Transverse colon (tissue), 4 donors: ENCODE results near the gene DGKZ. TPM values are rescaled to one million over a fixed set of nuclear protein-coding genes. Genes with fewer than 3 reads are reported as not detected.

Source experiments
- DNase-seq: peaks from one replicate; pipeline ENCODE4 v3.0.0-alpha.2; 2019
- H3K27ac ChIP-seq, 4 donors: fragments of 200-600 bp; sonication (generic); 2 replicates each; pipeline ENCODE4 v1.5.1; 2016 to 2018; ENCODE audit warnings: inconsistent platforms in 4 of 4
- H3K27me3 ChIP-seq: fragments of 200-600 bp; sonication (generic); 2 replicates; pipeline ENCODE4 v1.5.1; 2017; ENCODE audit warnings: inconsistent platforms
- H3K36me3 ChIP-seq, 4 donors: fragments of 200-600 bp; sonication (generic); 2 replicates each; pipeline ENCODE4 v1.5.1; 2017 to 2019; ENCODE audit warnings: inconsistent platforms in 4 of 4
- H3K4me1 ChIP-seq, 4 donors: fragments of 200-600 bp; sonication (generic); 2 replicates each; pipeline ENCODE4 v1.5.1; 2017 to 2020; ENCODE audit warnings: inconsistent platforms in 4 of 4
- H3K4me3 ChIP-seq, 4 donors: fragments of 200-600 bp; sonication (generic); 1 replicate in 1 of 4; 2 replicates in 3 of 4; pipeline versions ENCODE4 v1.5.1 to v1.6.1; 2017 to 2019; ENCODE audit warnings: inconsistent platforms in 4 of 4
- H3K9me3 ChIP-seq, 2 donors: fragments of 200-600 bp; sonication (generic); 2 replicates each; pipeline ENCODE4 v1.5.1; 2017 to 2019; ENCODE audit warnings: inconsistent platforms in 2 of 2
- EP300 ChIP-seq: sonication (generic); formaldehyde crosslinking; IDR thresholded peaks from one replicate; pipeline ENCODE4 v1.6.1; 2017; ENCODE audit warnings: antibody characterized with exemption, low read depth
- POLR2A ChIP-seq: fragments of 450-650 bp; IDR thresholded peaks from one replicate; pipeline ENCODE4 v1.6.1; 2016; ENCODE audit warnings: antibody characterized with exemption, mild to moderate bottlenecking, moderate library complexity
- POLR2AphosphoS5 ChIP-seq, 3 donors: sonication (generic); formaldehyde crosslinking; IDR thresholded peaks; one replicate each; pipeline ENCODE4 v1.6.1; 2016; ENCODE audit warnings: antibody characterized with exemption in 3 of 3
- WGBS, 2 donors: methylation state at CpG; one replicate each; pipeline ENCODE4 v1.1.5; 2018; ENCODE audit warnings: low coverage in 1 of 2; 5-methylcytosine and 5-hydroxymethylcytosine counted together
- in situ Hi-C, 4 donors: fragments of 200-750 bp; cut with MboI; loops; one replicate each; pipeline versions ENCODE4 v1.15.0 to v1.15.1; 2017; ENCODE audit warnings: low sequenced_read_pairs in 3 of 4, low pct_ligation_motif_present in 1 of 4, low pct_unique_long_range_greater_than_20kb in 1 of 4
- intact Hi-C: fragments of 100-400 bp; cut with DNase I; formaldehyde crosslinking; loops from one replicate; pipeline ENCODE4 v1.15.1; 2023; ENCODE audit warnings: low total_unique reads
- total RNA-seq, 4 donors: library from RNA; depleted of rRNA; stranded (reverse); fragments of >200 nt; gene quantifications; one replicate each; pipeline ENCODE4 v1.1.0, GENCODE V29; 2016
- TF ChIP-seq, protein P1 (sequence below), 5 experiments: fragments of 200-600 bp in 3 of 5; fragments of 450-650 bp in 2 of 5; sonication (generic) in 3 of 5; IDR thresholded peaks; 1 replicate in 2 of 5; 2 replicates in 3 of 5; pipeline ENCODE4 v1.5.1; 2016 to 2017; ENCODE audit warnings: antibody characterized with exemption in 5 of 5, inconsistent platforms in 3 of 5, mild to moderate bottlenecking in 2 of 5, moderate library complexity in 1 of 5

Gene DGKZ
- total RNA-seq, 4 donors from 2014 or later: 56.4 to 105 (median 67.7) TPM

DNA sequence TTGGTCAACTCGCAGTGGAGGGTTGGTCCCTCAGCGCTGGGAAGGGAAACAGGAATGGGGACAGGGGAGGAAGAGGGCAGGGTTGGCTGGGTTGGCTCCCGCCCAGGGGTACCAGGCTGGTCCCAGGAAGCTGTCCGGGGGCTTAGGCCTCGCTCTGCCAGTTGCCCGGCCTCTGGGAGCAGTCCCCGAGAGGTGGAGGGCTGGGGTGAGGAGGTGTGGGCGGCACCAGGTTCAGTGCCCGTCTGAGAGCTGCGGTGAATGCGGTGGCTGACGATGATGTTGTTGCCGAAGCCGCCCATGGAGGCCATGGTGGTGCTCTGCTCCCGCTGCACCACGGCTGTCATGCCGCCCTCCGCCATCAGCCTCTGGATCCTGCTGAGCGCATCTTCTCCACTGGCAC is 50.3 kb downstream of the DGKZ start:
- WGBS, 2 donors: 96% methylated on average over 19 of the region's 19 CpGs; no CpG with 5 or more reads in 1 of the 2 donors
- in situ Hi-C loops: loop anchor here in 3 of 4 donors (10.0 to 25.0 kb wide), 2 partner anchors 137 to 140 kb away; no protein-coding TSS in a partner anchor
- H3K36me3 ChIP-seq: peaks cover 0 to 7% (median 3%) of the 10 kb centered on the region in 4 donors

DNA sequence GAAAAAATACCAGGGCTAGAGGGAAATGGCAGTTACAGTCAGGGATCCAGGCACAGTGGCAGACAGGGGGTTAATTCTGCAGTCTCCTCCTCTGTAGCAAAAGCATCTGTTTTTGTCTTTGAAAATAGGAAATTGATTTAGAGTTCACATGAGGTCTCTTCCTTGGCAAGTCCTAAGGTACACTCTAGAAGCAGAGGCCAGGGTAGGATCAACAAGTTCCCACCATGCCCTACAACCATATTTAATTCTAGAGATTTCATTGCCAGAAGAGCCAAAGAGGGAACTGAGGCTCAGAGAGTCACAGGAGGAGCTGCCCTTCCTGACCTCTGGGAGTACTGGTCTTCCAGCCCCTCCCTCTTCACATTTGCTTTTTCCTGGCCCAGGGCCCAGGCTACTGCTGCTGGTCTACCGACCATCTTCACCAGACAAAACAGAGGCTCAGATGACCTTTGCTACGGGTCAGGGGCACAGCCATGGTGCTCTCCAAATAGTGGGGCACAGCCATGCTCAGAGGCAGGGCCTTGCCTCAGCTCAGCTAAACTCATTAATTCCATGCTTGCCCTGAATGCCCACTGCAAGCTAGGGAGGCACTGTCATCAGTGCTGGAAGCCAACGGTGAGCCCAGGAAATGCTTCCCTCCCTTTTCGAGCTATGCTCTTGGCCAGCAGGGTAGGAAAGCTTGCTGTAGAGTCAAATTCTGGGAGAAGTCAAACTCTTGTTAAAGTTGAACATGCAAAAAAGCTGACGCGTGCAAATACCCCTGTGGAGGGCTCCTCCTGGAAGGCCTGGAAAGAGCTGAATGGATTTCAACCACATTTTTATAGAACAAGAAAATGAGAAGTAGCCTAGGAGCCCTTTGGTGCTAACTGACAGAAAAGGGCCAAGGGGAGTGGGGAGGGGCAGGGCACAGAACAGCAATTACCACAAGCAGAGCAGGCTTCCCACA is 56.0 kb downstream of the DGKZ start:
- no peak for TF ChIP-seq POLR2A
- no peak for TF ChIP-seq EP300
- TF ChIP-seq, protein P1, sequence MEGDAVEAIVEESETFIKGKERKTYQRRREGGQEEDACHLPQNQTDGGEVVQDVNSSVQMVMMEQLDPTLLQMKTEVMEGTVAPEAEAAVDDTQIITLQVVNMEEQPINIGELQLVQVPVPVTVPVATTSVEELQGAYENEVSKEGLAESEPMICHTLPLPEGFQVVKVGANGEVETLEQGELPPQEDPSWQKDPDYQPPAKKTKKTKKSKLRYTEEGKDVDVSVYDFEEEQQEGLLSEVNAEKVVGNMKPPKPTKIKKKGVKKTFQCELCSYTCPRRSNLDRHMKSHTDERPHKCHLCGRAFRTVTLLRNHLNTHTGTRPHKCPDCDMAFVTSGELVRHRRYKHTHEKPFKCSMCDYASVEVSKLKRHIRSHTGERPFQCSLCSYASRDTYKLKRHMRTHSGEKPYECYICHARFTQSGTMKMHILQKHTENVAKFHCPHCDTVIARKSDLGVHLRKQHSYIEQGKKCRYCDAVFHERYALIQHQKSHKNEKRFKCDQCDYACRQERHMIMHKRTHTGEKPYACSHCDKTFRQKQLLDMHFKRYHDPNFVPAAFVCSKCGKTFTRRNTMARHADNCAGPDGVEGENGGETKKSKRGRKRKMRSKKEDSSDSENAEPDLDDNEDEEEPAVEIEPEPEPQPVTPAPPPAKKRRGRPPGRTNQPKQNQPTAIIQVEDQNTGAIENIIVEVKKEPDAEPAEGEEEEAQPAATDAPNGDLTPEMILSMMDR (IDR thresholded peaks at IDR 0.05): no peak
- TF ChIP-seq POLR2AphosphoS5 (IDR thresholded peaks at IDR 0.05): no peak
- no peaks in the 10 kb centered on the region for H3K4me1 ChIP-seq
- intact Hi-C loops: no loop called here
- no peak for DNase-seq
- no peak overlapping the region for H3K27ac ChIP-seq
- in situ Hi-C loops: loop anchor here in 1 of 4 donors (25.0 kb wide), 1 partner anchor 134 kb away; no protein-coding TSS in a partner anchor
- no peaks in the 10 kb centered on the region for H3K27me3 ChIP-seq
- 95% methylated on average over 6 of the region's 6 CpGs; no CpG with 5 or more reads in 1 of the 2 donors for WGBS, 2 donors
- H3K4me3 ChIP-seq: no peak overlapping the region
- H3K36me3 ChIP-seq: peaks cover 0 to 28% (median 10%) of the 10 kb centered on the region in 4 donors
- no peaks in the 10 kb centered on the region for H3K9me3 ChIP-seq

More for the DNA sequence above, 50.3 kb downstream of the DGKZ start:
- no peak for DNase-seq
- Histone ChIP-seq H3K4me3 (no peak overlapping the region), H3K27me3 (no peaks in the 10 kb centered on the region), H3K27ac (no peak overlapping the region), H3K9me3 (no peaks in the 10 kb centered on the region), H3K4me1 (peaks cover 2 to 7% (median 6%) of the 10 kb centered on the region in 4 donors)
- intact Hi-C loops: loop anchor here (10.0 kb wide), 1 partner anchor 137 kb away; no protein-coding TSS in a partner anchor
- no peak for TF ChIP-seq POLR2AphosphoS5 (IDR thresholded peaks at IDR 0.05)
- no peak for TF ChIP-seq EP300
- TF ChIP-seq, protein P1 (IDR thresholded peaks at IDR 0.05): no peak
- TF ChIP-seq POLR2A: no peak

DNA sequence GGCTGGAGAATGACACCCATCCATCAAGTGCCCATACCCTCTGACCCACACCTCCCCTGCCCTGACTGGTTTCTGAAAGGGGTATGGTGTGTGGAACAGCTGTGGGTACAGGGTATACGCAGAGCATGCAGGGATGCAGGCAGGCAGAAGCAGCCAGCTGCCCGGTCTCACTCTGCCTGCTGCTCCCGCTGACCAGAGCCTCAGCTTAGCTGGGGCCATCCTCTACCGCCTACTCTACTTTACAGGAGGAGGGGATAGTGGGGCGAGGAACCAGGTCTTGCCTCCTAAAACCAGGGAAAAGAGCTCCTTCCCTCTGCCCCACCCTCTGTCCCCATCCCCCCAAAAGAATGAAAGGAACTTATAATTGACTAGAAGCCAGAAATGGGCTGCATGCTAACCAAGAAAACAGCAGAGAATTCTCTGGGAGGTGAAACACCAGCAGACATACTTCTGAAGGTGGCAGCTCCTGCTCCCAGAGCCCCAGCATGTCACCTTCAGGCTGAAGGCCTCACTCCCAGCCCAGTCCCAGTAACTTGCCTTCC is 57.3 kb downstream of the DGKZ start:
- Histone ChIP-seq H3K36me3 (peaks cover 0 to 30% (median 11%) of the 10 kb centered on the region in 4 donors), H3K27ac (no peak overlapping the region), H3K4me1 (no peaks in the 10 kb centered on the region), H3K27me3 (no peaks in the 10 kb centered on the region), H3K4me3 (no peak overlapping the region), H3K9me3 (no peaks in the 10 kb centered on the region)
- TF ChIP-seq, protein P1 (IDR thresholded peaks at IDR 0.05): no peak
- no peak for TF ChIP-seq POLR2AphosphoS5 (IDR thresholded peaks at IDR 0.05)
- intact Hi-C loops (no loop called here), in situ Hi-C loops (loop anchor here in 1 of 4 donors (25.0 kb wide), 1 partner anchor 133 kb away; no protein-coding TSS in a partner anchor)
- no peak for DNase-seq
- WGBS, 2 donors: 87 to 88% methylated on average over 3 to 5 of the region's 5 CpGs

DNA sequence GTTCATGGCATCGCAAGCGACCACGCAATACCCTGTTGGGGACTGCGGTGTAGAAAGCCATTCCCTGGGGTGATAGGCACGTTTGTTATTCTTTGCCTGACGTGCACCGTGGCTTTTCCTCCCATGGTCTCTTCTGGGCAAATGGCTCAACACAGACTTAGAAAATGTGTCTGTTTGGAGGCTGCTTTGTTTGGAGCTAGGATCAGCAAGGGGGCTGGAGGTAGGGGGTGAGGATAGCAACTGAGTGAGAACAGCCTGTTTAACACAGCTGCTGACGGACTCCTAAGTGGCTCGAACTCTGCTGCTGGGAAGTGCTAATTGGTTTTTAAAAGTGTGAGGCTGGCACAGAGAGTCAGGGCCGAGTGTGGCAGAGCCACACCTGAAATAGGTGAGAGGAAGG is 60.4 kb downstream of the DGKZ start:
- Histone ChIP-seq H3K4me1 (no peaks in the 10 kb centered on the region), H3K9me3 (no peaks in the 10 kb centered on the region), H3K27ac (no peak overlapping the region), H3K36me3 (peaks cover 0 to 30% (median 15%) of the 10 kb centered on the region in 4 donors), H3K4me3 (no peak overlapping the region), H3K27me3 (no peaks in the 10 kb centered on the region)
- no peak for DNase-seq
- TF ChIP-seq, protein P1 (IDR thresholded peaks at IDR 0.05): no peak
- no peak for TF ChIP-seq POLR2A
- TF ChIP-seq EP300: no peak
- no peak for TF ChIP-seq POLR2AphosphoS5 (IDR thresholded peaks at IDR 0.05)
- in situ Hi-C loops: loop anchor here in 1 of 4 donors (25.0 kb wide), 1 partner anchor 130 kb away; no protein-coding TSS in a partner anchor
- intact Hi-C loops: no loop called here
- 86% methylated on average over 7 of the region's 10 CpGs; no CpG with 5 or more reads in 1 of the 2 donors for WGBS, 2 donors
